ENCODE measurements around the gene RNF223.

DNA sequence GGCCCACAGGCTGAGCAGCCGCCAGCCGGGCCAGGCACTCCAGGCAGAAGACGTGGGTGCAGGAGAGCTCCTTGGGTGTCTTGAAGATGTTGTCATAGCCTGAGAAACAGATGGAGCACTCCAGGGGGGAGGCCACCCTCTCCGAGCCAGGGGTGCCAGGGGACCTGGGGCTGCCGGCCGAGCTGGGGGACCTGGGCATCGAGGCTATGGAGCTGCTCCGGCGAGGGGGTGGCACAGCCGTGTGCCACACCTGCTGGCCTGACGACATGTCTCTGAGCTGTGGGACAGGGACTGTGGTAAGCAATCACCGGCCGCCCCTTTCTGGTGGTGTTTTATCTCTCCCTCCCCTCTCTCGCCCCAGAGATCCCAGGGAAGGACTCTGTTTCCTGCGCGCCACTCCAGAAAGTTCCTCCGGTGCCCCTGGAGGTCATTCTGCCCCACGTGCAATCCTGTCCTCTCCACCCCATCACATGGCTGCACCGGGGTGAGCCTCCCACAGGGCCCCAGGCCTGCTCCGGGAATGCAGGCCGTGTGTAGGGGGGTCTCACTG, 1.7 kb downstream of the RNF223 start:
- TF ChIP-seq, protein P1, sequence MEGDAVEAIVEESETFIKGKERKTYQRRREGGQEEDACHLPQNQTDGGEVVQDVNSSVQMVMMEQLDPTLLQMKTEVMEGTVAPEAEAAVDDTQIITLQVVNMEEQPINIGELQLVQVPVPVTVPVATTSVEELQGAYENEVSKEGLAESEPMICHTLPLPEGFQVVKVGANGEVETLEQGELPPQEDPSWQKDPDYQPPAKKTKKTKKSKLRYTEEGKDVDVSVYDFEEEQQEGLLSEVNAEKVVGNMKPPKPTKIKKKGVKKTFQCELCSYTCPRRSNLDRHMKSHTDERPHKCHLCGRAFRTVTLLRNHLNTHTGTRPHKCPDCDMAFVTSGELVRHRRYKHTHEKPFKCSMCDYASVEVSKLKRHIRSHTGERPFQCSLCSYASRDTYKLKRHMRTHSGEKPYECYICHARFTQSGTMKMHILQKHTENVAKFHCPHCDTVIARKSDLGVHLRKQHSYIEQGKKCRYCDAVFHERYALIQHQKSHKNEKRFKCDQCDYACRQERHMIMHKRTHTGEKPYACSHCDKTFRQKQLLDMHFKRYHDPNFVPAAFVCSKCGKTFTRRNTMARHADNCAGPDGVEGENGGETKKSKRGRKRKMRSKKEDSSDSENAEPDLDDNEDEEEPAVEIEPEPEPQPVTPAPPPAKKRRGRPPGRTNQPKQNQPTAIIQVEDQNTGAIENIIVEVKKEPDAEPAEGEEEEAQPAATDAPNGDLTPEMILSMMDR (IDR thresholded peaks at IDR 0.05) = no peak
- TF ChIP-seq POLR2AphosphoS5 (IDR thresholded peaks at IDR 0.05) = no peak

Data from esophagus muscularis mucosa (tissue), 3 donors.